Left renal cortex interstitium (tissue), 4 donors: ENCODE results near the gene TSGA10. TPM values are rescaled to one million over a fixed set of nuclear protein-coding genes. Genes with fewer than 3 reads are reported as not detected.
"Not testable (repeated sequence)": the region's sequence is repeated elsewhere in the genome, so short reads cannot be mapped to it uniquely, and the experiment has no call there.

Source experiments
- DNase-seq, 4 donors: peaks; one replicate each; pipeline ENCODE4 v3.0.0-alpha.2; 2013; ENCODE audit warnings: low read depth in 4 of 4, low spot score in 2 of 4, missing footprints in 1 of 4
- polyA plus RNA-seq, 4 donors: library from polyadenylated mRNA; unstranded; fragments of 120-200 nt; gene quantifications; one replicate each; pipeline ENCODE4 v1.2.1, GENCODE V29; 2013; ENCODE audit not compliant: insufficient read length in 4 of 4

Gene TSGA10
- polyA plus RNA-seq, 4 donors, result 8.5 to 18.7 (median 15.5) TPM

- DNase-seq, result no peak
Measured at GRCh38 chr2:99081891-99082290, 72.9 kb downstream of the TSGA10 start.

GRCh38 chr2:99079226-99079625 lies 75.5 kb downstream of the TSGA10 start:
- no peak for DNase-seq

GRCh38 chr2:99072551-99072950 lies 82.2 kb downstream of the TSGA10 start:
- DNase-seq, result no peak

GRCh38 chr2:99067871-99068625 lies 86.7 kb downstream of the TSGA10 start:
- DNase-seq, result no peak

GRCh38 chr2:99066075-99066958 lies 88.4 kb downstream of the TSGA10 start:
- no peak for DNase-seq

- not testable (repeated sequence) for DNase-seq
Measured at GRCh38 chr2:99049187-99049586, 105.6 kb downstream of the TSGA10 start.

- not testable (repeated sequence) for DNase-seq
Measured at GRCh38 chr2:99040736-99041300, 113.9 kb downstream of the TSGA10 start.

GRCh38 chr2:99035920-99036319 lies 118.8 kb downstream of the TSGA10 start:
- no peak for DNase-seq

GRCh38 chr2:99032786-99033185 lies 122.0 kb downstream of the TSGA10 start:
- no peak for DNase-seq

- DNase-seq, result no peak
Measured at GRCh38 chr2:99032001-99032400, 122.7 kb downstream of the TSGA10 start.

- no peak for DNase-seq
Measured at GRCh38 chr2:99031481-99031880, 123.3 kb downstream of the TSGA10 start.

- no peak for DNase-seq
Measured at GRCh38 chr2:99028558-99028957, 126.2 kb downstream of the TSGA10 start.

- DNase-seq, result no peak
Measured at GRCh38 chr2:99027856-99028255, 126.9 kb downstream of the TSGA10 start.

- DNase-seq, result no peak
Measured at GRCh38 chr2:99000708-99001107, 154.0 kb downstream of the TSGA10 start.

- DNase-seq, result not testable (repeated sequence)
Measured at GRCh38 chr2:98988695-98989094, 166.0 kb downstream of the TSGA10 start.

- DNase-seq, result no peak
Measured at GRCh38 chr2:98985905-98986666, 168.7 kb downstream of the TSGA10 start.

- DNase-seq, result no peak
Measured at GRCh38 chr2:98975611-98976010, 179.1 kb downstream of the TSGA10 start.

- DNase-seq, result no peak
Measured at GRCh38 chr2:98972582-98973167, 182.1 kb downstream of the TSGA10 start.

- DNase-seq, result no peak
Measured at GRCh38 chr2:98959810-98960507, 194.8 kb downstream of the TSGA10 start.

- no peak for DNase-seq
Measured at GRCh38 chr2:98952966-98953365, 201.8 kb downstream of the TSGA10 start.
